Measurements from ENCODE around the gene RRN3.
"Not testable (repeated sequence)": the region's sequence is repeated elsewhere in the genome, so short reads cannot be mapped to it uniquely, and the experiment has no call there.

DNA sequence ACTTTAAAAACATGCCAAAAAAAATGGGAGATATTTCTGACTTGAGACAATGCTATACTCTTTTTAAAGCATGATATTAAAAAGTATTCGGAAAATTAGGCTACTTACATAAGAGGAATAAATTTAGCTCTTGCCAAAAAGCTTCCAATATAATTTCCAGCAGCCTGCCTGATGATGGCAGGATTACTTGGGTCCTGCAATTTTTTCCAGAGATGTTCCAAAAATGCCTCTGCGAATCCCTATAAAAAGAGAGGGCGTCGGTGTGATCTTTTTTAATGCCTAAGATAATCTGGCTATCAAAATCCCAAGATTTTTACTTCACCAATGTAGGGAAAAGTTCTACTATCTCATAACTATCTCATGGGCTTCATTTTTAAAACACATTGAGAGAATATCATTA lies 23.1 kb downstream of the RRN3 start:
- TF ChIP-seq CTCF (IDR thresholded peaks at IDR 0.05 in 4 of 5, conservative IDR thresholded peaks at IDR 0.05 in 1 of 5); POLR2A (IDR thresholded peaks at IDR 0.05): not testable (repeated sequence)
